HS-27A (cell line): Measurements from ENCODE around the gene GPR173.

Source experiments
- DNase-seq: peaks from one replicate; pipeline ENCODE4 v3.0.0-alpha.2; 2012; ENCODE audit warnings: low read depth, missing footprints

Gene GPR173

DNA sequence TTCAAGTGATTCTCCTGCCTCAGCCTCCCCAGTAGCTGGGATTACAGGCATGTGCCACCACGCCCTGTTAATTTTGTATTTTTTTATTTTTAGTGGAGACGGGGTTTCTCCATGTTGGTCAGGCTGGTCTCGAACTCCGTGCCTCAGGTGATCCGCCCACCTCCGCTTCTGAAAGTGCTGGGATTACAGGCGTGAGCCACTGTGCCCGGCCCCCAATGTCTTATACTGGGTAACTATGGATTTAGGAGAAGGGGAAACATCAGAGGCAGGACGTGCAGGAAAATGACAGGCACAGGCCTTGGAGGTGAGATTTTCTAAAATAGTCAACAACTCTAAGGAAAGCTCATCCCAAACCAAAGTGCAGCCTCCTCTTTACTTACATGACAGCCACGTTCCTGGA is 22.5 kb downstream of the GPR173 start:
- no peak for DNase-seq

DNA sequence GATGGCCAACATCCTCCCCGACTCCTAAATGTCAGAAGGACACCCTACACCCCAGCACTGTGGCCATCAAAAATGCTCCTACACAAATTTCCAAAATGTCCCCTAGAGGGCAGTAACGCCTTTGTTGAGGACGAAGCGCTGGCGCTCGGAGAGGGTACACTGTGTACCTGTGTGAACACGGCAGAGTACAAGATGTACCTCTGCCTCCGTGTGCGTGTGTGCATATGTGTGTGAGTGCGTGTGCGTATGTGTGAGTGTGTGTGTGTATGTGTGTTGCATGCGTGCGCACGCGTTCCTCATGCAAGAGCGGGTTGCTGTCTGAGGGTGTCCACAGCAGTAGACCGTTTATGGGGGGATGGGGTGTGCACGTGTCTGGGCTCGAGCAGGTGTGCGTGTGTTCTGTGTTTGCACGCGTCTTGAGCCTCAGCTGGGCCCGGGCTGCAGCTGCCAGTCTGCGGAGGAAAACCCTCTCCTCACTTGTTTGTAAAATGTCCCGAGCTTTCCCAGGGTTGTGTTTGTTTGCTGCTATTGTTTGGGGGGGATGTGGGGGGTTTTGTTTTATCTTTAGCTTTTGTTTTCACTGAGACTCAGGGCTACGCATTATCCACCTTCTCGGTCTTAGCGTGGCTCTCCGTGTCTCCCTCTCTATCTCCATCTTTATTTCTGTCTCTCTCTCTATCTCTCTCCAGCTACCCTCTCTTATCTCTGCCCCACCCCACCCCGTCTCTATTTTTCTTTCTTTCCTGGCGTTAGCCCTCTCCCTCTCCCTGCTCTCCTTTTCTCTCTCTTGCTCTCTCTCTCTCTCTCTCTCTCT is 23.2 kb downstream of the GPR173 start:
- no peak for DNase-seq

DNA sequence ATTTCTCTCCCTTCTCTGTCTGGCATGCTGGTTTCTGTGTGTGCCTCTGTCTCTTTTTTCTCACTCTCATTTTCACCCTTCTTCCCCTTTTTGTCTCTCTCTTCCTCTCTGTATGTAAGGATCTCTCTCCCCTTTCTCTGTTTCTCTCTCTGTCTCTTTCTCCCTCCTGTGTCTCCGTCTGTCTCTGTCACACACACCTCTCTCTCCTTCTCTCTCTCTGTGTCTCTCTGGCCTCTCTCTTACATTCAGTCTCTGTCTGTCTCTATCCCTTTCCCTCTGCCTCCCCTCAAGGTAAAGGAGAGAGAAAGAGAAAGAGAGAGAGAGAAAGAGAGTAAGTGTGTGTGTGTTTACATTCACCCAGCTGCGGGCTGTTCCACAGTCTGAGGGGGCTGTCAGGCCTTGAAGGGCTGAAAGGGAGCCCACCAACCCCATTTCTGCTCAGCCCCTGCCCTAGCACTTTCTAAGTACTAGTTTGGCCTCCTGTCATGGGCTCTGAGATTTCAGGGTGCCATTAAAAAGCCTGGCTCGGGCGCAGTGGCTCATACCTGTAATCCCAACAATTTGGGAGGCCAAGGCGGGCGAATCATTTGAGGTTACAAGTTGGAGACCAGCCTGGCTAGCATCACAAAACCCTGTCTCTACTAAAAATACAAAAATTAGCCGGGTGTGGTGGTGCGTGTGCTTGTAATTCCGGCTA is 24.0 kb downstream of the GPR173 start:
- no peak for DNase-seq

DNA sequence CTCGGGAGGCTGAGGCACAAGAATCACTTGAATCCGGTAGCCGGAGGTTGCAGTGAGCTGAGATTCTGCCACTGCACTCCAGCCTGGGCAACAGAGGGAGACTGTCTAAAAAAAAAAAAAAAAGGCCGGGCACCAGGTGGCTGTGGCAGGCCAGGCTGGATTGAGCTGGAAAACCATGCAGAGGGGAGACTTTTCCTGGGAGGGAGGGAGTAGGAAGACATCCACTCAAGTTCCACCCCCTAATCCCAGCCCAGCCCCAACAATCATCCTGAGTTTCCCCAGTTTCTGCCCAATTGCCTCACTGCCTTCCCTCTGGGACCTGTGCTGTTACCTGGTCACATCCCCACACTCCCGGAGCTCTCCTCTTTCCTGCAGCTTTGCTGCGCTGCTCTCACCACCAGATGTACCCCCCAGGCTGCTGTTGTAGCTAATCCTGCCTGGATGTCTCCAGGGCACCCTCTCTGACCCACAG is 24.6 kb downstream of the GPR173 start:
- DNase-seq: no peak

DNA sequence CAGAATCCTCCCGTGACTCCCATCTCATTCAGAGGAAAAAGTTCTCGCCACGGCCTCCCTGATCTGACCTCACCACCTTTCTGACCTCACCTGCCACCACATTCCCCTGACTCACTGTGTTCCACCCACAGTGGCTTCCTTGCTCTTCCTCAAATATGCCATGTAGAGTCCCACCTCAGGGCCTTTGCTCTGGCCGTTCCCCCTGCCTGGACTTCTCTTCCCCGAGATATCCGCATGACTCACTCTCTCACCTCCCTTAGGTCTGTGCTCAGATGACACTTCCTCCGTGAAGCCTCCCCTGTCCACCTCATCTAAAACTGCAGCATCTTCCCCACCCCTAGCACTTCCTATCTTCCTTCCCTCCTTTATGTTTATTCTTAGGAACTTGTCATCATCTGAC is 26.4 kb downstream of the GPR173 start:
- no peak for DNase-seq

DNA sequence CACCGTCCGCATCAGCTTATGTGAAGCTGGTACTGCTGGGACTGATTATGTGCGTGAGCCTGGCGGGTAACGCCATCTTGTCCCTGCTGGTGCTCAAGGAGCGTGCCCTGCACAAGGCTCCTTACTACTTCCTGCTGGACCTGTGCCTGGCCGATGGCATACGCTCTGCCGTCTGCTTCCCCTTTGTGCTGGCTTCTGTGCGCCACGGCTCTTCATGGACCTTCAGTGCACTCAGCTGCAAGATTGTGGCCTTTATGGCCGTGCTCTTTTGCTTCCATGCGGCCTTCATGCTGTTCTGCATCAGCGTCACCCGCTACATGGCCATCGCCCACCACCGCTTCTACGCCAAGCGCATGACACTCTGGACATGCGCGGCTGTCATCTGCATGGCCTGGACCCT is 28.1 kb downstream of the GPR173 start:
- DNase-seq: no peak

DNA sequence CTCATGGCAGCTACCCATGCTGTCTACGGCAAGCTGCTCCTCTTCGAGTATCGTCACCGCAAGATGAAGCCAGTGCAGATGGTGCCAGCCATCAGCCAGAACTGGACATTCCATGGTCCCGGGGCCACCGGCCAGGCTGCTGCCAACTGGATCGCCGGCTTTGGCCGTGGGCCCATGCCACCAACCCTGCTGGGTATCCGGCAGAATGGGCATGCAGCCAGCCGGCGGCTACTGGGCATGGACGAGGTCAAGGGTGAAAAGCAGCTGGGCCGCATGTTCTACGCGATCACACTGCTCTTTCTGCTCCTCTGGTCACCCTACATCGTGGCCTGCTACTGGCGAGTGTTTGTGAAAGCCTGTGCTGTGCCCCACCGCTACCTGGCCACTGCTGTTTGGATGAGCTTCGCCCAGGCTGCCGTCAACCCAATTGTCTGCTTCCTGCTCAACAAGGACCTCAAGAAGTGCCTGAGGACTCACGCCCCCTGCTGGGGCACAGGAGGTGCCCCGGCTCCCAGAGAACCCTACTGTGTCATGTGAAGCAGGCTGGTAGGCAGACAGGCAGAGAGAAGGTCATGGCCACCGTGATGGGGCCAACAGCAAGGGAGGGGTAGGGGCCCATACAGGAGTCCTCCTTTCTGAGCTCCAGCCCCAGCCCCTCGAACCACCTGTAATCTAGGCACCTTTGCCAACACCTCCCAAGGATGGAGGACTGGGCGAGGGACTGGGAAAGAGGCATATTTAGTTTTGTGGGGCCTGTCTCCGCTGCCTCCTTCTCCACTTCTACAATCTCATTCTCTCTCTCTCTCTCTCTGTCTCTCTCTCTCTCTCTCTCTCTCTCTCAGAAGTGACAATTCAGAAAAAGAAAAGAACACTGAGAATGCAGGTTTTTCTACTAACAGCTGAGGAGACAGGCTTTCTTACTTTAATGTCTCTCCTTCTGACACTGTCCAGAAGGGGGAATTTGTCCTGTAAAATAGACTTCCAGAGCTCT is 28.9 kb downstream of the GPR173 start:
- no peak for DNase-seq

DNA sequence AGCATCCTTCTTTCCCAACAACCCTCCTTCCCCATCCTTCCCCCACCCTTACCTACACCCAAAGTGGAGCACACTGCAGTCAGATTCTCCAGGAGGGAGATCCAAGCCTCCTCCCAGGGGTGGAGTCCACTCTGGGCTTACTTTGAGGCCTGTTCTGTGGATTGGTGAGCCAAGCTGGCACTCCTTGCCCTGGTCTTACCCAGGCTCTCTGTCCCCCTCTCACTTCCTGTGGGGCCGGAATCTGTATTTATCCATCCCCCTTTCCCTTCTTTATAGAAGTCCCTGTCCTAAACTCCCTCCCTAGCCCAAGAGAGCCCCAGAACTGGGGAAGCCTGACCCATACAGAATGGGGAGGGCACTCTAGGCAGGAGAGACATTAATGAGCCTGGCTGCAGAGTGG is 30.4 kb downstream of the GPR173 start:
- no peak for DNase-seq

DNA sequence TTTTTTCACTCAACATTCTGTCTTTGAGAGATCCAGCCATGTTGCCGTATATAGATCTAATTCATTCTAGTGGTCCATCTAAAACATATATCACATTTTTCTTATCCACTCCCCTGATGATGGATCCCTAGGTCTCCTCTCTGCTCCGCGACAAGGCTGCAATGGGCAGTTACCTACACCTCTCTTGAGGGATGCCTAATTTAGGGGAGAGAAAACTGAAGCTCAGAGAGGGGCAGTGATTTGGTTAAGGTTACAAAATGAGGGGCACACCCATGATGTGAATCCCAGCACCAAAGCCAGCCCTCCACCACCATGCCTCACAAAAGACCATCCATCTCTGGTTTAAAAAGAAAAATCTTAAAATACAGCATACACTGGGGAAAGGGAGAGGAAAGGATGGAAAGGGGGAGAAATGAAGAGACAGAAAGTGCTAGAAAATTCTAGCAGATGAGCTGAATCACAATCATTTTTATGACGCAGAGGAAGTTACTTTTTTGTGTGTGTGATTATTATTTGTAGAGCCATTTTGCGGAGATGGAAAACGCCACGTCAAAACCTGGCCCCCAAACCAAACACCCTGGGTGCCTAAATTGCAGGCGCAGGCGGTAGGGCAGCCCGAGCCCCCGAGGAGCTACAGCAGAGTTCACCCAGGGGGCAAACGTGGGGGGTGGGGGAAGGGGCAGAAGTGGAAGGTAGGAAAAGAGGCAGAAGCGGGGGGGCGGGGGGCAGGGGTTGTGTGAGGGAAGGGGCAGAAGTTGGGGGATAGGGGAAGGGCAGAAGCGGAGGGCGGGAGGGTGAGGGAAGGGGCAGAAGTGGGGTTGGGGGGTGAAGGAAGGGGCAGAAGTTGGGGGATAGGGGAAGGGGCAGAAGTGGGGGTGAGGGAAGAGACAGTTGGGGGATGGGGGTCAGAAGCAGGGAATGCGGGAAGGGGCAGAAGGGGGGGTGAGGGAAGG is 32.3 kb downstream of the GPR173 start:
- DNase-seq: no peak

DNA sequence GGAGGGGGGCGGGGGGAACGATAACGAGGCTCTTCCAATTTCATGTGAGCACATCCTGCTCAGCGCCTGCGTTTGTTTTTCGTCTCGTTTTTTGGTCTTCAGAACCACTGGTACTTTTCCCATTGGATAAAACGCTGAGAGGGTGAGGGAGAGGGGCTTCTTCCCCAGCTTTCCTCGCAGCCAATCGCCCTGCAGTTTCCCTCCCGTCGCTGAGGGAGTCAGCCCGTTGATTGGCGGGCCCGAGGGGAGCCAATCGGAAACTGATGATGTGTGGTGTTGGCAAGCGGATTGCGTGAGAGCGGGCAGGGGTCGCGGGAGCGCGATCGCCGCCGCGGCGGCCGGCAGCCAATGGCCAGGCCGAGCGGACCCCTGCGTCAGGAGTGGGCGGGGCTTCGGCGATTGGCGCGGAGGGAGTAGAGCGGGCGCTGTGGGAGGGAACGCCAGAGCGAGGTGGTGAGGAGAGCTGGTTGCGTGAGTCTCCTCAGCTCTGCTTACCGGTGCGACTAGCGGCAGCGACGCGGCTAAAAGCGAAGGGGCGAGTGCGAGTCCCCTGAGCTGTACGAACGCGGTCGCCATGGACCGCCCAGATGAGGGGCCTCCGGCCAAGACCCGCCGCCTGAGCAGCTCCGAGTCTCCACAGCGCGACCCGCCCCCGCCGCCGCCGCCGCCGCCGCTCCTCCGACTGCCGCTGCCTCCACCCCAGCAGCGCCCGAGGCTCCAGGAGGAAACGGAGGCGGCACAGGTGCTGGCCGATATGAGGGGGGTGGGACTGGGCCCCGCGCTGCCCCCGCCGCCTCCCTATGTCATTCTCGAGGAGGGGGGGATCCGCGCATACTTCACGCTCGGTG is 33.6 kb downstream of the GPR173 start, which contains the start of gene TSPYL2:
TSS of gene TSPYL2 (plus strand) at position 443 of the 848 bp plus-strand sequence. CDS start at position 575, 132 bp downstream.
- DNase-seq: peak; percentile 76

DNA sequence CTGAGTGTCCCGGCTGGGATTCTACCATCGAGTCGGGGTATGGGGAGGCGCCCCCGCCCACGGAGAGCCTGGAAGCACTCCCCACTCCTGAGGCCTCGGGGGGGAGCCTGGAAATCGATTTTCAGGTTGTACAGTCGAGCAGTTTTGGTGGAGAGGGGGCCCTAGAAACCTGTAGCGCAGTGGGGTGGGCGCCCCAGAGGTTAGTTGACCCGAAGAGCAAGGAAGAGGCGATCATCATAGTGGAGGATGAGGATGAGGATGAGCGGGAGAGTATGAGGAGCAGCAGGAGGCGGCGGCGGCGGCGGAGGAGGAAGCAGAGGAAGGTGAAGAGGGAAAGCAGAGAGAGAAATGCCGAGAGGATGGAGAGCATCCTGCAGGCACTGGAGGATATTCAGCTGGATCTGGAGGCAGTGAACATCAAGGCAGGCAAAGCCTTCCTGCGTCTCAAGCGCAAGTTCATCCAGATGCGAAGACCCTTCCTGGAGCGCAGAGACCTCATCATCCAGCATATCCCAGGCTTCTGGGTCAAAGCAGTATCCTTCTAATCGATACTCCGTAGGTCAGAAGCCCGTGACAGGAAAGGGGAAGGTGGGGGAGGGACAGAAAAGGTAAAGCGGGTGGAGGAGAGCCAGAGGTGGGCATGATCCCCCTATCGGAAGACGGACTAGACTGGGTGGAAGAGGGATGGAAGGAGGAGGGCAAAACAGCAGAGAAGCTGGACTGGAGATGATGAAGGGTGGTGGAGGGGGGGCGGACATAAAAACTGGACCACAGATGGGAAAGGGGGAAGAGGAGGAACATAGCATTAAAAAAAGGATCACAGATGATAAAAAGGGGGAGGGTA is 34.4 kb downstream of the GPR173 start:
- no peak for DNase-seq

DNA sequence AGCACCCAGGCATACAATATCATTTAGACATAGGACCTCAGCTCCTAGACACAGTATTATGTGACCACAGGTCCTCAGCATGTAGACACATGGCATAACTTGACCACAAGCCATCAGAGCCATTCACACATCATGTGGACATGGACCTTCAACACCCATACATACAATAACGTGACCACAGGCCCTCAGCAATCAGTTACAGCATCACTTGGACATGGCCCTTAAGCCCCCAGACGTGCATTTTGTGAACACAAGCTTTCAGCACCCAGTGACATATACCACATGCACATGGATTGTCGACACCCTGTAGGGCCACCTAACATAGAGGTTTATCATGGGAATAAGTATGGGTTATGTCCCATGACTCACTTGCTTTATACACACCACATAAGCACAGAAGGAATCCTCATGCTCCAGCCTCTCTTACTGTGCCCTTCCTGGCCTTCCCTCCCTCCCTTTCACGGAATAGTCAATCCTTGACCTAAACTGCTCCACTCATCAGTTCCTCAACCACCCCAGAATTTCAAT is 35.5 kb downstream of the GPR173 start:
- no peak for DNase-seq

DNA sequence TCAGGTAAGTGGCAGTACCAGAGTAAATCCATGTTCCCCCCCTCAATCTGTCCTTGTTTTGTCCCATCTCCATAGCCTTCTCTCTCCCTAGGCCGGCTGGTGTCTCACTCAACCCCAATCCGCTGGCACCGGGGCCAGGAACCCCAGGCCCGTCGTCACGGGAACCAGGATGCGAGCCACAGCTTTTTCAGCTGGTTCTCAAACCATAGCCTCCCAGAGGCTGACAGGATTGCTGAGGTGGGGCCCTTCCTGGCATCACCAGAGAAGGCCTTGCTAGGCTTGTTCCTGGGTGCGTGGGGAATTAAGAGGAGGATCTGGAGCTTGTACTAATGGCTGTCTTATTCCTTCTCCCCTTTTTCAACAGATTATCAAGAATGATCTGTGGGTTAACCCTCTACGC is 36.3 kb downstream of the GPR173 start:
- no peak for DNase-seq

DNA sequence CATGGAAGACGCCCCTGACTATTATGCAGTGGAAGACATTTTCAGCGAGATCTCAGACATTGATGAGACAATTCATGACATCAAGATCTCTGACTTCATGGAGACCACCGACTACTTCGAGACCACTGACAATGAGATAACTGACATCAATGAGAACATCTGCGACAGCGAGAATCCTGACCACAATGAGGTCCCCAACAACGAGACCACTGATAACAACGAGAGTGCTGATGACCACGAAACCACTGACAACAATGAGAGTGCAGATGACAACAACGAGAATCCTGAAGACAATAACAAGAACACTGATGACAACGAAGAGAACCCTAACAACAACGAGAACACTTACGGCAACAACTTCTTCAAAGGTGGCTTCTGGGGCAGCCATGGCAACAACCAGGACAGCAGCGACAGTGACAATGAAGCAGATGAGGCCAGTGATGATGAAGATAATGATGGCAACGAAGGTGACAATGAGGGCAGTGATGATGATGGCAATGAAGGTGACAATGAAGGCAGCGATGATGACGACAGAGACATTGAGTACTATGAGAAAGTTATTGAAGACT is 37.2 kb downstream of the GPR173 start:
- DNase-seq: no peak

DNA sequence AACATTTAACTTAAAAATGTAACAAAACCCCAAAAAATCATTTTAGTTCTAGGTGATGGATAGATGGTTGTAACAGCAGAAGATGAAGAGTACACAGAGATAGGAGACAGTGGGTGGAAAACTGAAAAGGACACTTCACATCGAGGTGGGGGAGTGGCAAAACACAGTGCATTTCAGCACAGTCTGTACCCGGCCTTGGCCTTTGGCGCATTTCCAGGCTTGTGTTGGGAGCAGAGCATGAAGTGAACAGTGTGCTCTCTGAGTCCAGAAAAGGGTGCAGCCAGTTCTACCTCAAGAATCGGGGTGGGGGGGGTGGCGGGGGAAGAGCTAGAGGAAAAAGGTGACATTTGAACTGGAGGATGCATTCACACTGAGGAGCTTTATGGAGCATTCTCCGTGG is 37.9 kb downstream of the GPR173 start:
- DNase-seq: no peak

DNA sequence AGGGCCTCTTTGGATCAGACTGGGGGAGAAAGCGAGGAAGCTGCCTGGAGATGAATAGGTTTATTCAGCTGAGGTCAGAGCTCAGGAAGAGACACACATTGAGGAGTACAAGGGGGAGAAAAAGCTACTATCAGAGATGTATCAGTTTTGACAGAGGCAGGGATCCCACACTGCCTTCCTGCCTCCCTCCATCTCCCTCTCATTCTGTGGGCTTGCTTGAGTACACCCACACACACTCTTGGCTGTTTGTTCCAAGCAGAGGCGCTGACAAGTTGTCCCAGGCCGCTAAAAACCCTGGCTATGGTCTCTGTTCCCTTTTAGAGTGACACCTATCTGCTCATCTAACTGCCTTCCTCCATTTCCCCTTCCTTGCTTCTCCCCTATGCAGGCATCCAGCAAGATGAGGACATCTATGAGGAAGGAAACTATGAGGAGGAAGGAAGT is 38.8 kb downstream of the GPR173 start:
- DNase-seq: no peak

DNA sequence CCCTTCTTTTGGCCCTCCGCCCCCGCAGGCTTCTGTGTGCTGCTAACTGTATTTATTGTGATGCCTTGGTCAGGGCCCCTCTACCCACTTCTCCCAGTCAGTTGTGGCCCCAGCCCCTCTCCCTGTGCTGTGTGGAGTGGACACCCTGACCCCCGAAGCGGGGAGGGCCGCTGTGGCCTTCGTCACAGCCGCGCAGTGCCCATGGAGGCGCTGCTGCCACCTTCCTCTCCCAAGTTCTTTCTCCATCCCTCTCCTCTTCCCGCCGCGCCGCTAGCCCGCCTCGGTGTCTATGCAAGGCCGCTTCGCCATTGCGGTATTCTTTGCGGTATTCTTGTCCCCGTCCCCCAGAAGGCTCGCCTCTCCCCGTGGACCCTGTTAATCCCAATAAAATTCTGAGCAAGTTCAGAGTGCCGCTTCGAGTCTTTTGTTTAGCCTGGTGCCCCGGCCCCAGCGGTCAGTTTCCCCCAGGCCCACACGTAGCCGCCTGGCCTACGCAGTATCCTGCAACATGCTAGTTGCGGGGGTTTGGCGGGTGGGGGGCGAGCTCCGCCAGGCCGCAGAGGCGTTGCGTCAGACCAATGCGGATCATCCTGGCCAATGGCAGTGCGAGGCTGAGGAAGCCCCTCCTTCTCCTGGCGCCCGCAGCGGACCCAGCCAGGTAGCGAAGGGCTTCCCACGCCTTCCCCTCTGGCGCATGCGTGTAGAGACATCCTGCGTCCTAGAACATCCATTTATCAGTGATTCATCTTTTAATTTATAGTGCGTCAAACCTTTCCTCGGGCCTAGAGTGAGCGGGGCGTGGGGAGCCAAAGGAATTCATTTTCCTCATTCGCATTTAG is 39.8 kb downstream of the GPR173 start:
- no peak for DNase-seq
